Stimulated activated CD8-positive, alpha-beta memory T cell treated with anti-CD3 and anti-CD28 coated beads, Interleukin-4, amount 100 ng/mL, for 48 hours (primary cell): ENCODE measurements around the gene OR10D3.
"Not testable (repeated sequence)": the region's sequence is repeated elsewhere in the genome, so short reads cannot be mapped to it uniquely, and the experiment has no call there.

Experiments
- DNase-seq: peaks from one replicate; pipeline ENCODE4 v3.0.0-alpha.2; 2020

Gene OR10D3

GRCh38 chr11:124183068-124183467 is at the start of gene OR10D3:
Gene OR10D3, plus strand, starts transcription at chr11:124183345. Its CDS starts 1,925 bp downstream, at chr11:124185270.
- no peak for DNase-seq

GRCh38 chr11:124143034-124143433 is 40.1 kb upstream of the OR10D3 start:
- DNase-seq: no peak

- no peak for DNase-seq
Observed at GRCh38 chr11:124147951-124148350, 35.2 kb upstream of the OR10D3 start.

- no peak for DNase-seq
Observed at GRCh38 chr11:124150684-124151083, 32.5 kb upstream of the OR10D3 start.

GRCh38 chr11:124152770-124153407 is 30.3 kb upstream of the OR10D3 start:
- no peak for DNase-seq

GRCh38 chr11:124153821-124154220 is 29.3 kb upstream of the OR10D3 start:
- DNase-seq: no peak

GRCh38 chr11:124159481-124159880 is 23.7 kb upstream of the OR10D3 start:
- no peak for DNase-seq

GRCh38 chr11:124160986-124161385 is 22.2 kb upstream of the OR10D3 start:
- no peak for DNase-seq

- no peak for DNase-seq
Observed at GRCh38 chr11:124167826-124168231, 15.3 kb upstream of the OR10D3 start.

GRCh38 chr11:124168796-124169195 is 14.3 kb upstream of the OR10D3 start:
- no peak for DNase-seq

- DNase-seq: not testable (repeated sequence)
Observed at GRCh38 chr11:124170315-124170714, 12.8 kb upstream of the OR10D3 start.

GRCh38 chr11:124170801-124171586 is 12.2 kb upstream of the OR10D3 start:
- DNase-seq: no peak

GRCh38 chr11:124172101-124172500 is 11.0 kb upstream of the OR10D3 start:
- no peak for DNase-seq

GRCh38 chr11:124172599-124172998 is 10.5 kb upstream of the OR10D3 start:
- DNase-seq: no peak

GRCh38 chr11:124174001-124174583 is 9.1 kb upstream of the OR10D3 start:
- no peak for DNase-seq

GRCh38 chr11:124176925-124177715 is 6.0 kb upstream of the OR10D3 start:
- no peak for DNase-seq

GRCh38 chr11:124179310-124179709 is 3.8 kb upstream of the OR10D3 start:
- no peak for DNase-seq

- no peak for DNase-seq
Observed at GRCh38 chr11:124190298-124191139, 7.4 kb downstream of the OR10D3 start.

- no peak for DNase-seq
Observed at GRCh38 chr11:124193221-124194010, 10.3 kb downstream of the OR10D3 start.

GRCh38 chr11:124194293-124195188 is 11.4 kb downstream of the OR10D3 start:
- no peak for DNase-seq
